Lower lobe of right lung (tissue), 2 donors: ENCODE measurements around the gene NDRG3. TPM values are rescaled to one million over a fixed set of nuclear protein-coding genes. Genes with fewer than 3 reads are reported as not detected.
"Not testable (repeated sequence)": the region's sequence is repeated elsewhere in the genome, so short reads cannot be mapped to it uniquely, and the experiment has no call there.

Experiments
- ATAC-seq, 2 donors: fragments of 200-7000 bp; cut with Tn5 transposase; one replicate each; pipeline ENCODE4 v1.9.1; 2020 to 2022; ENCODE audit warnings: mild to moderate bottlenecking in 2 of 2, moderate library complexity in 2 of 2
- DNase-seq: peaks from one replicate; pipeline ENCODE4 v3.0.0-alpha.2; 2020
- H3K27ac ChIP-seq: fragments of 200-600 bp; one replicate; pipeline ENCODE4 v1.8.0; 2022
- H3K27me3 ChIP-seq: fragments of 200-600 bp; one replicate; pipeline ENCODE4 v1.8.0; 2022; ENCODE audit warnings: low read depth
- H3K36me3 ChIP-seq: fragments of 200-600 bp; one replicate; pipeline ENCODE4 v1.8.0; 2022; ENCODE audit warnings: mild to moderate bottlenecking
- H3K4me1 ChIP-seq: fragments of 200-600 bp; one replicate; pipeline ENCODE4 v1.8.0; 2022
- H3K4me3 ChIP-seq: fragments of 200-600 bp; one replicate; pipeline ENCODE4 v1.8.0; 2022; ENCODE audit warnings: mild to moderate bottlenecking
- H3K9me3 ChIP-seq: fragments of 200-600 bp; one replicate; pipeline ENCODE4 v1.8.0; 2022
- CTCF ChIP-seq: fragments of 200-600 bp; IDR thresholded peaks from one replicate; pipeline ENCODE4 v1.8.0; 2022; ENCODE audit warnings: antibody characterized with exemption, mild to moderate bottlenecking
- intact Hi-C: fragments of 100-400 bp; cut with DNase I; formaldehyde crosslinking; loops from one replicate; pipeline ENCODE4 v1.11.0; 2022
- total RNA-seq: library from RNA; stranded (reverse); fragmentation: NEBNext Ultra II Directional; extraction: Animal tissue kit (Norgen Biotek cat#: 25700); gene quantifications from one replicate; pipeline ENCODE4 v1.2.1, GENCODE V29; 2021
- donor health status: DM: no; HTN: yes; CAD: no; lungs with severe emphysema.

The NDRG3 gene
- total RNA-seq, 1 donor from 2014 or later, result 30.4 TPM

- H3K36me3 ChIP-seq, result peaks cover 3% of the 10 kb centered on the region
- no peak overlapping the region for H3K4me3 ChIP-seq
- no peaks in the 10 kb centered on the region for H3K4me1 ChIP-seq
- no peak for DNase-seq
- intact Hi-C loops, result no loop called here
- no peaks in the 10 kb centered on the region for H3K27me3 ChIP-seq
- no peak for TF ChIP-seq CTCF
- no peak for ATAC-seq
- no peaks in the 10 kb centered on the region for H3K9me3 ChIP-seq
- H3K27ac ChIP-seq, result no peak overlapping the region
Measured at GRCh38 chr20:36700438-36700837, 45.5 kb downstream of the NDRG3 start.

- H3K9me3 ChIP-seq, H3K36me3 ChIP-seq, H3K4me1 ChIP-seq, DNase-seq, H3K4me3 ChIP-seq, H3K27me3 ChIP-seq, H3K27ac ChIP-seq, ATAC-seq, intact Hi-C loops: not testable (repeated sequence)
Measured at GRCh38 chr20:36695467-36695866, 50.4 kb downstream of the NDRG3 start.

GRCh38 chr20:36688630-36689029 is 57.3 kb downstream of the NDRG3 start:
- Histone ChIP-seq H3K4me3 (no peak overlapping the region), H3K27ac (no peak overlapping the region), H3K27me3 (no peaks in the 10 kb centered on the region), H3K4me1 (no peaks in the 10 kb centered on the region), H3K36me3 (peaks cover 51% of the 10 kb centered on the region), H3K9me3 (no peaks in the 10 kb centered on the region)
- TF ChIP-seq CTCF, result no peak
- ATAC-seq (no peak), DNase-seq (no peak)
- intact Hi-C loops, result no loop called here

GRCh38 chr20:36687850-36688249 is 58.0 kb downstream of the NDRG3 start:
- Histone ChIP-seq H3K4me3 (no peak overlapping the region), H3K27ac (no peak overlapping the region), H3K27me3 (no peaks in the 10 kb centered on the region), H3K9me3 (no peaks in the 10 kb centered on the region), H3K4me1 (no peaks in the 10 kb centered on the region), H3K36me3 (peaks cover 51% of the 10 kb centered on the region)
- DNase-seq (no peak), ATAC-seq (no peak)
- intact Hi-C loops, result no loop called here
- no peak for TF ChIP-seq CTCF

GRCh38 chr20:36686944-36687343 is 58.9 kb downstream of the NDRG3 start:
- intact Hi-C loops, result no loop called here

GRCh38 chr20:36686504-36686903 is 59.4 kb downstream of the NDRG3 start:
- no peaks in the 10 kb centered on the region for H3K27me3 ChIP-seq
- no peak for TF ChIP-seq CTCF
- no peaks in the 10 kb centered on the region for H3K4me1 ChIP-seq
- ATAC-seq (no peak), DNase-seq (no peak)
- no peaks in the 10 kb centered on the region for H3K9me3 ChIP-seq
- no peak overlapping the region for H3K4me3 ChIP-seq
- intact Hi-C loops, result no loop called here
- H3K27ac ChIP-seq, result no peak overlapping the region
- peaks cover 63% of the 10 kb centered on the region for H3K36me3 ChIP-seq

More at GRCh38 chr20:36686944-36687343, 58.9 kb downstream of the NDRG3 start:
- TF ChIP-seq CTCF, result no peak
- Histone ChIP-seq H3K27ac (no peak overlapping the region), H3K4me1 (no peaks in the 10 kb centered on the region), H3K36me3 (peaks cover 59% of the 10 kb centered on the region), H3K27me3 (no peaks in the 10 kb centered on the region), H3K4me3 (no peak overlapping the region), H3K9me3 (no peaks in the 10 kb centered on the region)
- ATAC-seq, result no peak
- no peak for DNase-seq
